GM19463 (cell line): ENCODE data around the gene LRRC27.

Source experiments
- ATAC-seq: cut with Tn5 transposase; IDR thresholded peaks from one replicate; pipeline ENCODE4 v1.9.1; 2021; ENCODE audit warnings: mild to moderate bottlenecking, moderate library complexity; ENCODE audit not compliant: unreplicated experiment

The LRRC27 gene

DNA sequence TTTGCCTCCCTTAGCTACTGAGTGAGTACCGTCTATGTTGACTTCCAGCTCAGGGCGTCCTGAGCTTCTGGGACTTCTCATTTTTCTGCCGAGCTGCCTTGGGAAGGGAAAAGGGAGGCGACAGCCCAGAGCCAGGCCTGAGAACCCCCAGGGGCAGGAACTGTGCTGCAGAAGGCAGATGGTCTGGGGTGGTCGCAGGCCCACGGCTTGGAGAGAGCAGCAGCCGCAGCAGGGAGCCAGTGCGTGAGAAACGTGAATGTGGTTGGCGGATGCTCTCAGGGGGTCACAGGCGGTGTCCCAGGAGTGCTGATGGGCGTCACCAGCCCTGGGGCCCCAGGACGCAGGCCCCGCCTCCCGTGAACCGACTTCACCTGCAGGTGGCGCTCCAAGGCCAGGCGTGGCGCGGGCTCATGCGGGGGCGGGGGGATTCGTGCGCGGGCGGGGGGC, 55.8 kb downstream of the LRRC27 start:
- peak; percentile 64 for ATAC-seq

- ATAC-seq = no peak
Measured at GRCh38 chr10:132388891-132389432, 57.0 kb downstream of the LRRC27 start.

GRCh38 chr10:132389433-132390169, 57.6 kb downstream of the LRRC27 start:
- ATAC-seq = no peak

GRCh38 chr10:132390170-132390920, 58.4 kb downstream of the LRRC27 start:
- ATAC-seq = no peak

DNA sequence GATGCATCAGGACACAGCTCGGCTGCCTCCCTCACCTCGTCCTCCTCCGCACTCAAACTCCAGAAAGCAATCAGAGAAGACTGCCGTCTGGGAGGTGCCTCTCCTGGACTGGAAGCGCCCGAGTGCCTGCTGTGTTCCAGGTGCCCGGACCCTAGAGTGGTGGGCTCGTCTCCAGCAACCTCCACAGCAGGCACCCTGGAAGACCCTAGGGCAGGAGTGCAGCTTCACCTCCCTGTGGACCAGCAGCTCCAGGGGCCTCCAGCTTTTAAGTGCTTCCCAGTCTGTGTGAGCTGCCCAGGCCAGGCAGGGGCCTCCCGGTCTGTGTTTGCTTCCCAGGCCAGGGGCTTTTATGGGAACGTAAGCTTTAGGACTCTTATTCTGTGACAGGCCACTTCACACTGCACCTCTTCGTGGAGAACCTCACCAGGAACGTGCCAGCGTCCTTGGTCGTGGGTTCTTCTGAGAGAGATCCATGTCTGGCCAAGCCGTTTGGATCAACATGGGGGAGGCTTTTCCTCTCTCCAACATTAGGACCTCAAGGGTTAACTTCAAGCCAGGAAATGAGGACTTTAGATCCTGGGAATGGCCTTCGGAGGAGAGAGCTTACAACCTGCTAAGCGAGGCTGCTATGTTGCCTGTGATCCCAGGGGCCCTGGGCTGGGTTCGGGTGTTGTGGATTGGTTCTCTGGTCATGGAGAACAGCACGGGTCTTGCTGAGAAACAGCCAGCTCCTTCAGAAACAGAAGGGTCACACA, 59.1 kb downstream of the LRRC27 start:
- ATAC-seq = no peak

GRCh38 chr10:132391676-132392020, 59.7 kb downstream of the LRRC27 start:
- ATAC-seq = no peak

DNA sequence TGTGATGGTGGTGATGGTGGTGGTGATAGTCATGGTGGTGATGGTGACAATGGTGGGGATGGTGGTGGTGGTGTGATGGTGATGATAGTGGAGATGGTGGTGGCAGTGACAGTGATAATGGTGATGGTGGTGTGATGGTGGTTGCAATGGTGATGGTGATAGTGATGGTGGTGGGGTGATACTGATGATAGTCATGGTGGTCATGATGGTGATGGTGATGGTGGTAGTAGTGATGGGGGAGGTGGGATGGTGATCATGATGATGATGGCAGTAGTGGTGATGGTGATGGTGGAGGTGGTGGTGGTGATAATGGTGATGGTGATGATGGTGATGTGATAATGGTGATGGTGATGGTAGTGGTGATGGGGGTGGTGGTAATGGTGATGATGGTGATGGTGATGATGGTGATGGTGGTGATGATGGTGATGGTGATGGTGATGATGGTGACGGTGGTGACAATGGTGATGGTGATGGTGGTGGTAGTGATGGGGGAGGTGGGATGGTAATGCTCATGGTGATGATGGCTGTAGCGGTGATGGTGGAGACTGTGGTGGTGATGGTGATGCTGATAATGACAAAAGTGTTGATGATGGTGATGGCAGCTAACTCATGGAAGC, 60.3 kb downstream of the LRRC27 start:
- no peak for ATAC-seq

DNA sequence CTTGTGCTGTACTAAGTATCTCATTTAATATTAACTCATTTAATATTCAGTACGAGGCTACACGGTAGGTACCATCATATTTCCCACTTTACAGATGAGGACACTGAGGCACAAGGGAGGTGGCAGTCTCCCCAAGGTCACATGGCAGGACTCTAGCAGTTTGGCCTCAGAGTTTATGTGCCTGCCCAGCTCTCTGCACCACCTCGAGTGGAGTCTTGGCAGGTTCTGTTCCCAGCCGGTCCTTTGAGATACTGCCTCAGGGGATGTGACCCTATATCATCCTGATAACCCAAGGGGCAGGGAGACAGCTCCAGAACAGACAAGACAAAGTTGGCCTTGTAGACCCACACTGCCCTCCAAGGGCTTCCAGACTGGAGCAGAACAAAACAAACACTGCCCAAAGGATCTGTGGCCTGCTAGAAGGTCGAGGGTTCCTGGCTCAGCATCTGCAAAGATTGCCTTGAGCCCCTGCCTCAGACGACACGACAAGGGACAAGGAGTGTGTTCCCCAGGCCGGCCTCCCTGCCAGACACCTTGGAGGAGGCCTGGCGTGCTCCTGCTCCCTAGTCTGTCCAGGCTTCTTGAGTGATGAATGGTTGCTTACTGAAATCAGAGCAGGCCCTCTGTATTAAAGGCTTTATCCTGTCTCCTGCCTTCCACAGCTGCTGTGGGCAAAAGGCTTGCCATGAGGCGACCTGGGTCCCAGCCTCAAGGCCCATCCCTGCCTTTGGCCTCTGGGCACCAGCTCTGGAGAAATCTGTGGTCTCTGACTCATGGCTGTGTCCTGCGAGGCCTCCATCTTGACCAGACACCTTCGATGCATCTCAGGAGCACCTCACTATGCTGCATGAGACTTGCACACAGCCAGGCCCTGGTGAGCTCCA, 61.1 kb downstream of the LRRC27 start:
- no peak for ATAC-seq

GRCh38 chr10:132393695-132394181, 61.7 kb downstream of the LRRC27 start:
- no peak for ATAC-seq

DNA sequence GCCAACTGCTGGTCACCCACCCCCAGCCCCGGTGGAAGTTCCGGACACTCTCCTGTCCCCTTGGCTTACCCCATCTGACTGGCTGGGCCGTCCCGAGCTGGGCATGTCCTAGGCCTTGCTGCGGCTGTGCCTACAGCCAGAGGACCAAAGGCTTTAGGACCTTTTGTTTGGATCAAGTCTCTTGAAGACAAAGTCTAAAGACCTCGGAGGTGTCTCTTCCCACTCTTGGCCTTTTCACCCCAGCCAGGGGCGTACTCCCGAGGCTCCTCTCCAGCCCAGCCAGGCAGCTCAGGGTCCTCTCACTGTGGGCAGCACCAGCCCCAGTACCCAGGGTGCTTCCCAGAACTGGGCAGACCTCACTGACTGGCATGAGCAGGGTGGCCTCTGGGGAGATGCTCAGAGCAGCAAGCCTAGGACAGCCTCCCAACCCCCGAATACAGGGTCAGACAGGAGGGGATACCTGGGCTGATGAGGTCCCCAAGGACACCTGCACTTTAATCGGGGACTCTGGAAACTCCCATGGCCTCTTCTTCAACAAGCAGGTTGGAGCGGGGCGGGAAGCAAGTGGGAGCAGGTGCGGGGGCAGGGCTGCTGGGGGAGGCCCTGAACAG, 62.3 kb downstream of the LRRC27 start:
- no peak for ATAC-seq

DNA sequence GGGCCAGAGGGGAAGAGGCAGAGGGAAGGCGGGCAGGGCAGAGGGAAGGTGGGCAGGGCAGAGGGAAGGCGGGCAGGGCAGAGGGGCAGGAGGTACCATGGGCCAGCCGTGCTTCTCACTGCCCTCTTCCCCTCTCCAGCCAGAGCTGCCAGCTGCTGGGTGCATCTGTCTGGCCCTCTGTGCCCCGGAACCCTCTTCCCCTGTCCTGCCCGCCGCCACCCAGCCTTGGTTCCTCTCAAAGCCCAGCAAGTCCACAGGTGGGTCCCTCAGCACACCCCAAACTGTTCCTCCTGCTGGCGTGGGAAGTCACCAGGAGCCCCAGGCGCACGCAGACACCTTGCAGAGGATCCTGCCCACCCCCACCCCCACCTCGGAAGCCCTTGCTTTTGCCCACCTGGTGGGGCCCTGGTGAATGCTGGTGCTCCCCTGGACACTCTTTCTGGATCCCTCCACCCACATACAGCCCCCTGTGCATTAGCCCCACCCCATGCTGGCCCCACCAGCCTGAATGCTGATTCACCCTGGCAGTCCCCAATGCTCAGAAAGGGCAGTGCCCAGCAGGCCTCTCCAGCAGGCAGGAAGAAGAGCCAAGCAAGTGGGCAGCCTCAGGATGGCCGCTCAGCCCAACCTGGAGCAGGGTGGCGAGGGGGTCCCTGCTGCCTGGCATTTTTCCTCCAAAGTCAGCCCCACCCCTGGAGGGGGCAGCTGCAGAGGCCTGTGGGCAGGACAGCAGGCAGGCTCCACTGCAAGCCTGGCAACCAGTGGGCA, 63.1 kb downstream of the LRRC27 start:
- no peak for ATAC-seq

DNA sequence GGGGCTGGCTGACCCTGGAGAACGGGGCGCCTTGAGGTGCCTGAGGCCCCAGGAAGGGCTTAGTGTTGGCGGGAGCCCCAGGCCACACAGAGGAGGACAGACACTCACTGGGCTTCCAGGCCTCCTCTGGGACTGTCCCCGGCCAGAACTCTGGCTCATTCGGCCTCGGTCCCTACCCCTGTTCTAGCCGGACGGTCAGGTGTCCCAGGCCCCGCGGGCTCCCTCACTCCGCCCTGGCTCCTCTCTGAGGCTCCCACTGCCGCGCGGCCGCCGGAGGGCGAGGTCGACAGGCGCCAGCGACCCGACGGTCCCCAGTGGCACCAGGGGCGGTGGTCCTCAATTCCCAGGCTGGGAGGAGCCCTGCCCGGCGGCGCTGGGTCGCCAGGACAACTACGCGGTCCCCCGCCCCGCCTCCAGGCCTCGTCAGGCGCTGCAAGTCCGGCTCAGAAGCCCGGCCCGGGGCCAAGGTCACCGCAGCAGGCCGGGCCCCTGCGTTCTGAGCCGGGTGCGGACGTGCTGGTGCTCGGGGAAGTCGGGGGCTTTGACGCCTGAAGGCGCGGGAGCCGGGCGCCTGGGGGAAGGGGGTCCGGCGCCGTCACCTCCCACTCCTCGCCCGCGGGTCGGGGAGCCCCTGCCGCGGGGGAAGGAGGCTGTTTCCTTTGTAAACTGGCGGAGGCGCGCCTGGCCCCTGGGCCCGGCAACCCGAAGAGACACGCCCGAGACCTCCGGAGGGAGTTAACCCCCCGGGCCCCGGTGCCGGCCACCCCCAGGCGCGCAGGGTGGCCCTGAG, 63.9 kb downstream of the LRRC27 start:
- ATAC-seq = no peak

DNA sequence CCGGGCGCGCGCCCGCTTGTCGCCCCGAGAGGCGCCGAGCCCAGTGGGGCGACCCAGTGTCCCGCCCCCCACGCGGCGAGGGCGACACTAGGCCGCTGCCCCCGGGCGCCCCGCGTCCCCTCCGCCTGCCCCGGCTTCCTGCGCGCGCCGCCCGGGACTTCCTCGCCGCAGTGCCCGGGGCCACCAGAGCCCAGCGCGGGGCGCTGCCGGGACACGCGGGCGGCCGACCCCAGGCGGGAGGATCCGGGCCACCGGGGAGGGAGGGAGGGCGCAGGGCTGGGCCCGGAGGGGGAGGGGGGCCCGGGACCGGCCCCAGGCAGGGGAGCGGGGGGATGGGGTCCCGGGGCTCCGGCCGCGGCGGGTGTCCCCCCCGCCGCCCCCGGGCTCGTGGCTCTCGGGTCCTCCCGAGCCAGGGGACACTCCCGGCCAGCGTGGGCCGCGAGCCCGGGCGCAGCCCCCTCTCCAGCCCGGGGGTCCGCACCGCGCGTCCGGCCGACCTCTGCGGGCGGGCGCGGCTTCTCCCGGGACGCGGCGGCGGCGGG, 64.6 kb downstream of the LRRC27 start:
- peak; percentile 29 for ATAC-seq

- ATAC-seq = peak; percentile 46
Measured at GRCh38 chr10:132397036-132397541, 65.1 kb downstream of the LRRC27 start, which contains the start of gene PWWP2B. Gene PWWP2B, plus strand, starts transcription at chr10:132397200. Its CDS starts 27 bp downstream, at chr10:132397227.

DNA sequence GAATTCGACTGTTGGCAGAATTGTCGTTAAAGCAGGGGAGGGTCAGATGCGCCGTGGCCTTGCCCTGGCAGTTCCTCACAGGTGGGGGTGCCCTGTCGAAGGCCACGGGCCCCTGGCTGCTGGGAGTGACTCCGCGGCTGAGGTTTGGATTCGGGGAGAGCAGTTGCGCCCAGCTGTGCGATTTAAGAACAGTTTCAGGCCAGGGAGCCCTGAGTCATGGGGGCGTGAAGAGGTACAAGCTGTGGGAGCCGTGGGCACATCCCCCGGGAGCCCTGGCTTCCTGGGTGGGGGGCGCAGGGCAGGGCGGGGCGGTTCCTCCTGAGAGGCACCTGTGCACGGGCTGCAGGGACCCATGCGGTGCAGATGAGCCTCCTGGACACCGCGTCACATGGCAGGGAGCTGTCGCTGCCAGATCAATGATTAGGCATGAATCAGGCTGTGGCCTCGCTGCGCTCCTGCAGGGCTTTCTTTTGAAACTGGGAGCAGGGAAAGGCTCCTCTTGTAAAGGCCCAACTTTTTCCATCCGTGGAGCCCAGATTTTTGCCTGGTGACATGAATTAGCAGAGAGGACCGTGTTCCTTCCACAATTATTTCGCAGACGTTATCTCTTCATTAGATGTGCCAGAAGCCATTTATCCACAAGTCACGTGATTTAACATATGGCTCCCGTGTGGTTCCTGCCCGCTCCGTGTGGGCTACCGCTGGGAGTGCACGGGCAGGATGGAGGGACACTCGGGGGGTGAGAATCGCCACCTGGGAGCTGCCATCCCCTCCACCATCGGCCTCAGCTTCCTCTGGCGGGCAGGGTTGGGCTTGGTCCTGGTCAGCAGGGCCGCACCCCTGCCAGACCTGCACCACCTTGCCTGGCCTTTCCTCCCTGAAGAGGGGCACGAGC, 65.9 kb downstream of the LRRC27 start:
- ATAC-seq = peak; percentile 34

DNA sequence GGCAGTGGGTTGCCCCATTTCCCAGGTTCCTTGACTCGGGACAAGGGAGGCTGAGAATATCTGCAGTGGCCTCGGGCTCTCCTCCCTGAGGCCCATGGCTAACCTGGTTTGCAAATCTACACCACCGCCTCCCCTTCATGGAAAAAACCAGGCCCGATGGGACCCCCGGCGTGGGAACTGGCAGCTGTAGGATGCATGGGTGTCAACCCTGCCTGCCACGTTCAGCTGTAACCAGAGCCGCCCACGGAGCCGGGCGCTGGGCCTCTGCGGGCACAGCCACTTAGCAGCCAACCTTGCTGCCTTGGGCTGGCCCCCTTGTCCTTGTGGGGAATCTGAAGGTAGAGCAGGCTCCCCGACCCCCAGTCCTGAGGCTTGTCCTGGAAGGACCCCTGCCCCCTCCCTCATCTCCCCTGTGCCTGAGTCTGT, 66.6 kb downstream of the LRRC27 start:
- no peak for ATAC-seq
